Loucy (cell line): ENCODE data around the gene RHCG.

Experiments used
- CTCF ChIP-seq: fragments of 200-600 bp; sonication (generic); conservative IDR thresholded peaks from 2 replicates; pipeline ENCODE4 v1.5.1; 2014; ENCODE audit warnings: mild to moderate bottlenecking, antibody characterized with exemption, low read length
- EZH2phosphoT487 ChIP-seq: fragments of 200-600 bp; IDR thresholded peaks from 2 replicates; pipeline ENCODE4 v1.6.1; 2018; ENCODE audit warnings: antibody characterized with exemption, mild to moderate bottlenecking, moderate library complexity, borderline replicate concordance

DNA sequence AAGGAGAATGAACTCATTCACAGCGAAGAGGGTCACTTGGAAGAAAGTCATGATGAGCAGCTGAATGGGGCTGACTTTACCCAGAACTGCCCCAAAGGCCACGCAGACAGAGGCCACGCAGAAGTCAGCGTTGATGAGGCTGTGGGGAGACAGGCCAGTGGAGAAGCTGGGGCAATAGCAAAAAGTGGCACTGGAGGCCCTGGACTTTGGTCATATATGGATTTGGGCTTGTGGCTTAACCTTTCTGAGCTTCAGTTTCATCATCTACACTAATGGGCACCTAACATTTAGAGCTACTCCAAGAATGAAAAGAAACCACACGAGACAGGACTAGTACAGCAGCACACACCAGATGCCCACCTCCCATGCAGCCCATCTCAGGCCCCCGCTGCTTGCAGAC lies 13.3 kb downstream of the RHCG start:
- TF ChIP-seq CTCF = no peak
- no peak for TF ChIP-seq EZH2phosphoT487
